ENCODE data around the gene TMEM33.

DNA sequence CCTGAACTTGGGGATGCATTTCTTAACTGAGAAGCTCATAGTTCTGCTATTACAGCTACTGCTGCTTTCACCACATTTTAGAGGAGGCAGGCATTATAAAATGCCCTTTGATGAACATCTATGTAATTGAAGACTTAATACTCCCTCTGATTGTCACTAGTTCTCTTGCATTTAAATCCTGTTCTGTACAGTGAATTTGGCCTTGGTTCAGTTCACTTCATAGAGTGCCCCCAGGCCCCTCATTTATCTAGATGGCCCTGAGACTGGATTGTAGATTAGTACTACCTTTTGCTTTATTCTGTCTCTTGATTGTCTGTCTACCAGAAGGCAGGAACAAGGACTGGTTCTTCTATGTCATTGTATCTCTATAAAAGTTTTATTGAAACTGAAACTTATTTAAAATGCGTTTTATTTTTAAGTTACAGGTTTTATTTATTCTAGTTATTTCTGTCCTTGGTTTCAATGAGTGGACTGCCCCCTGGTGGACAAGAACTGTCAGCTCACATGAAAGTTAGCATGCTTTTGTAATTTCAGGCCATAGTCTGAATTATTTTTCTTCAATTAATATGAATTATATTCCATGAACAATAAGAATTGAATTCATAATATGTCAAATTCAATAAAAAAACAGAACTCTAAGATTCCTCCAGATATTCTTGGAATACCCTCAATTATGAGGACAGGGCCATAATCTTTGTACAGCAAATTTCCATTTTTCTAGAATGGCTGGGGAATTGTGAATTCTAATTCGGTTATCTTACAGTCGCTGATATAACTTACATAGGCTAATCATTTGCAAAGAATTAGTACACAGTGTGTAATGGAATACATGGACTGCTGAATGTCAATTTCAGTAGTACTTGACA, 47.2 kb upstream of the TMEM33 start:
- no peak for TF ChIP-seq EZH2 (IDR thresholded peaks at IDR 0.05; ENCODE audit: insufficient read depth, poor library complexity, severe bottlenecking)
- TF ChIP-seq EZH2phosphoT487 (IDR thresholded peaks at IDR 0.05; ENCODE audit: insufficient read depth, low read depth) = no peak

Data from GM23248 (cell line).